Muscle of leg (tissue), 11 donors: Measurements from ENCODE around the gene ARHGAP26. TPM values are rescaled to one million over a fixed set of nuclear protein-coding genes. Genes with fewer than 3 reads are reported as not detected.

Experiments
- DNase-seq: peaks from one replicate; pipeline ENCODE4 v3.0.0; 2013
- H3K27ac ChIP-seq: one replicate; pipeline ENCODE4 v1.5.1; 2013; ENCODE audit warnings: mild to moderate bottlenecking, low read length, control low read depth
- H3K27me3 ChIP-seq: one replicate; pipeline ENCODE4 v1.6.1; 2013; ENCODE audit warnings: low read length; ENCODE audit not compliant: control insufficient read depth, insufficient read depth
- H3K36me3 ChIP-seq: one replicate; pipeline ENCODE4 v1.6.1; 2013; ENCODE audit warnings: low read length; ENCODE audit not compliant: control insufficient read depth, insufficient read depth
- H3K4me1 ChIP-seq: one replicate; pipeline ENCODE4 v1.6.1; 2013; ENCODE audit warnings: low read length; ENCODE audit not compliant: control insufficient read depth, insufficient read depth
- H3K4me3 ChIP-seq: one replicate; pipeline ENCODE4 v1.5.1; 2013; ENCODE audit warnings: low read length, control low read depth
- H3K9me3 ChIP-seq: replicated peaks from 2 replicates; pipeline ENCODE4 v1.6.1; 2013; ENCODE audit warnings: low read depth, low read length; ENCODE audit not compliant: control insufficient read depth
- WGBS: methylation state at CpG from one replicate; pipeline ENCODE4 v1.1.5; 2013; ENCODE audit warnings: missing lambda C conversion rate; ENCODE audit not compliant: insufficient coverage; 5-methylcytosine and 5-hydroxymethylcytosine counted together
- polyA plus RNA-seq, 8 donors: library from polyadenylated mRNA; unstranded; fragments of 120-200 nt; gene quantifications; one replicate each; pipeline versions ENCODE4 v1.2.1 to v1.2.3, GENCODE V29; 2013; ENCODE audit warnings: inconsistent platforms in 1 of 8, low replicate concordance in 1 of 8; ENCODE audit not compliant: insufficient read length in 8 of 8, insufficient read depth in 1 of 8
- total RNA-seq: library from RNA; stranded (reverse); fragments of 120-200 nt; gene quantifications from one replicate; pipeline ENCODE4 v1.2.4, GENCODE V29; 2013

The ARHGAP26 gene
- total and polyA plus RNA-seq, 9 donors = 10.4 to 17.1 (median 13.2) TPM

DNA sequence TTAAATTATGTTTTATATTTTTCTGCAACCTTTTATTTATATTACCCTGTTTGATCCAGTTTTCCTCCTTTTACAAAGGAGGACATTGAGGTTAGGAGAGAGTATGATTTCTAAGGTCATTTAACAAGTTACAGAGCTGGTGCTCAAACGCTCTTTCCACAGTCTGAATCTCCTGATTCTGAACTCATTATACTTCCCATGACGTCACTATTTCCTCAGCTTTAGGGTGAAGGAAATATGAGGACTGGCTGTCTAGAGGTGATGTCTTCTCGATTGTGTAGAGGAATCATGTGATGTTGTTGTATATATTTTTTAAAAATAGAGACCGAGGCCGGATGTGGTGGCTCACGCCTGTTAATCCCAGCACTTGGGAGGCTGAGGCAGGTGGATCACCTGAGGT is 140.0 kb downstream of the ARHGAP26 start:
- peaks cover 20% of the 10 kb centered on the region for H3K36me3 ChIP-seq
- no peaks in the 10 kb centered on the region for H3K9me3 ChIP-seq
- no peaks in the 10 kb centered on the region for H3K27me3 ChIP-seq
- no peak overlapping the region for H3K27ac ChIP-seq
- WGBS = 100% methylated on average over 3 of the region's 6 CpGs
- peaks cover 6% of the 10 kb centered on the region for H3K4me1 ChIP-seq
- DNase-seq = no peak
- no peak overlapping the region for H3K4me3 ChIP-seq

- no peak for DNase-seq
- Histone ChIP-seq H3K4me3 (no peak overlapping the region), H3K27ac (no peak overlapping the region), H3K36me3 (peaks cover 20% of the 10 kb centered on the region), H3K9me3 (no peaks in the 10 kb centered on the region), H3K27me3 (no peaks in the 10 kb centered on the region), H3K4me1 (peaks cover 6% of the 10 kb centered on the region)
- 82% methylated on average over 2 of the region's 3 CpGs for WGBS
Measured at GRCh38 chr5:142911170-142911569, 141.0 kb downstream of the ARHGAP26 start.

- Histone ChIP-seq H3K9me3 (no peaks in the 10 kb centered on the region), H3K27me3 (no peaks in the 10 kb centered on the region), H3K4me3 (no peak overlapping the region), H3K27ac (no peak overlapping the region), H3K36me3 (peaks cover 20% of the 10 kb centered on the region), H3K4me1 (peaks cover 6% of the 10 kb centered on the region)
- DNase-seq = no peak
Measured at GRCh38 chr5:142911775-142912174, 141.6 kb downstream of the ARHGAP26 start.

DNA sequence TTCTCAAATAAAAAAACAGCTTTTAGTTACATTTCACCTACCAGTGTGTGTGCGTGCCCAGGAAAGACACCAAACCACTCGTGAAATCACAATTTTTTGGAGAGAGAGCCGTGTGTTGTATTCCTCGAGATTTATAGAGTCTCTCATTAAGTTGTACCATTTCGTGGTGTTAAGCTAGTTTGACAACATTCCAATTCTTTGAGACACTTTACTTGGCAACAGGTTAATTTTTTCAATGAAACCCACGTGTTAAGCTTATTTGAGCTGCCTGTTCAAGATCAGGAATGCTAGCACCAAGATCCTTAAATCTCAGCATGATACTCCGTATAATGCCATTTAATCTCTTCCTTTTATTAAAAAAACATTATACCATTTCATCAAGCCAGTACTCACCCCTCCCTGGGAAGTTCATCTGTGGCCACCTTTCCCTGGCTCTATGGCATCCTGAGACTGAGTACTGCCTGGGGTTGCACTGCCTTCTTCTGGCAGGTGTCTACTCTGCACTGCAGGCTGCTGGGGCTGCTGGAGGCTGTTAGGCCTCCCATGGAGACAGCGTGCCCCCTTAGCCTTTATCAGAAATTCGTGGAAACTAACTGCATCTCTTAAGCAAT is 143.7 kb downstream of the ARHGAP26 start:
- Histone ChIP-seq H3K4me3 (no peak overlapping the region), H3K9me3 (no peaks in the 10 kb centered on the region), H3K27ac (no peak overlapping the region), H3K27me3 (no peaks in the 10 kb centered on the region), H3K36me3 (peaks cover 16% of the 10 kb centered on the region), H3K4me1 (no peaks in the 10 kb centered on the region)
- no peak for DNase-seq
- WGBS = 75% methylated on average over 3 of the region's 9 CpGs

- no peaks in the 10 kb centered on the region for H3K9me3 ChIP-seq
- no peak overlapping the region for H3K4me3 ChIP-seq
- WGBS = 82% methylated on average over 4 of the region's 8 CpGs
- H3K27ac ChIP-seq = no peak overlapping the region
- no peaks in the 10 kb centered on the region for H3K4me1 ChIP-seq
- H3K27me3 ChIP-seq = no peaks in the 10 kb centered on the region
- DNase-seq = no peak
- H3K36me3 ChIP-seq = peaks cover 18% of the 10 kb centered on the region
Measured at GRCh38 chr5:142915038-142915437, 144.9 kb downstream of the ARHGAP26 start.

DNA sequence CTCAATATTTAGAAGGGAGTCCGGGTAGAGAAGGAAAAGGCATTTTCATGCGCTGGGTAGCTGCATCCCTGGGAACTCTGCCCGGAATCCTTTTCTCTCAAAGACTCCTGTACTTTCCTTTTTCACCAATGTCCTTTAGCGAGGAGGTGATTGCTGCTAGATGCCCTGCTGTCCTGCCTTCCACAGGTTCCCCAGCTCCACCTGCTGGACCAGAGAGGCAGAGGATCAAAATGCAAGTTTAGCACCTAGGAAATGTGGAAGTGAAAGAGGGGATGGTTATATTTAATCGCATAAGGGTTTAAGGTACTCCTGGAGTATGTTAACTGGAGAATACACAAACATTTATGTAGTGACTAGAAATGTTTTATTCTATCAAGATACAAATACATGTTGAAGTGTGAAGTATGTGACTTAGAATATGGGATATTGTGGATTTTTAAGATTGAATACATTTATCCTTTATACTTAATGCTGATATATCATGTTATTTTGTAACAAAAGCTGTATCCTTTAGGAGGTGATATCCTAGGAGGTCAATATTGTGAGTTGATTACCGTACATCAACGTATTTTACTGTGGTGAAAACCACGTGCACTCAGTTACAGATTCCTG is 145.7 kb downstream of the ARHGAP26 start:
- Histone ChIP-seq H3K27me3 (no peaks in the 10 kb centered on the region), H3K9me3 (no peaks in the 10 kb centered on the region), H3K36me3 (peaks cover 16% of the 10 kb centered on the region), H3K27ac (no peak overlapping the region), H3K4me1 (no peaks in the 10 kb centered on the region), H3K4me3 (no peak overlapping the region)
- WGBS = no CpG with 5 or more reads among the region's 8 CpGs
- DNase-seq = peak; percentile 30

DNA sequence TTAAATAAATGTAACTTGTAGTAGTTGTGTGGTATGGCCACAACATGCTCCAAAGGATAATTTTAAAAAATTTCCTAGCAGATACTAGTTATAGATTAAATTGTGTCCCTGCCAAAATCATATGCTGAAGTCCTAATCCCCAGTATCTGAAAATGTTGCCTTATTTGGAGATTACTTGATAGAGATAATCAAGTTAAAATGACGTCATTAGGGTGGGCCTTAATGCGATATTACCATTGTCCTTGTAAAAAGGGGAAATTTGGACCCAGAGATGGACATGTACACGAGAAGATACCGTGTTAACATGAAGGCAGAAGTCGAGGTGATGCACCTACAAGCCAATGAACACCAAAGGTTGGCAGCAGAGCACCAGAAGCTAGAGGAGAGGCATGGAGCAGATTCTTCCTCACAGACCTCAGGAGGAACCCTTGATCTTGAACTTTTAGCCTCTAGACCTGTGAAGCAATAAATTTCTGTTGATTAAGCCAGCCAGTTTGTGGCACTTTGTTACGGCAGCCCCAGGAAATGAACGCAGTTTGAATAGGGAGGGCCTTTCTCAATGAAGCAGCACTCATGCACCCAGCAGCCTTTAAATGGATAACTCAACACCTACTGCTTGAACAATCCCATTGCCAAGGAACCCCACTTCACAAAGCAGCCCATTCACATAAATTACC is 148.9 kb downstream of the ARHGAP26 start:
- Histone ChIP-seq H3K27ac (no peak overlapping the region), H3K36me3 (peaks cover 2% of the 10 kb centered on the region), H3K4me3 (no peak overlapping the region), H3K9me3 (no peaks in the 10 kb centered on the region), H3K4me1 (no peaks in the 10 kb centered on the region), H3K27me3 (no peaks in the 10 kb centered on the region)
- no peak for DNase-seq
- 85% methylated on average over 7 of the region's 7 CpGs for WGBS

- Histone ChIP-seq H3K4me3 (no peak overlapping the region), H3K27ac (no peak overlapping the region), H3K4me1 (peaks cover 3% of the 10 kb centered on the region), H3K36me3 (peaks cover 2% of the 10 kb centered on the region), H3K9me3 (no peaks in the 10 kb centered on the region), H3K27me3 (no peaks in the 10 kb centered on the region)
- WGBS = no CpG with 5 or more reads among the region's 3 CpGs
- DNase-seq = no peak
Measured at GRCh38 chr5:142920849-142921612, 150.9 kb downstream of the ARHGAP26 start.

DNA sequence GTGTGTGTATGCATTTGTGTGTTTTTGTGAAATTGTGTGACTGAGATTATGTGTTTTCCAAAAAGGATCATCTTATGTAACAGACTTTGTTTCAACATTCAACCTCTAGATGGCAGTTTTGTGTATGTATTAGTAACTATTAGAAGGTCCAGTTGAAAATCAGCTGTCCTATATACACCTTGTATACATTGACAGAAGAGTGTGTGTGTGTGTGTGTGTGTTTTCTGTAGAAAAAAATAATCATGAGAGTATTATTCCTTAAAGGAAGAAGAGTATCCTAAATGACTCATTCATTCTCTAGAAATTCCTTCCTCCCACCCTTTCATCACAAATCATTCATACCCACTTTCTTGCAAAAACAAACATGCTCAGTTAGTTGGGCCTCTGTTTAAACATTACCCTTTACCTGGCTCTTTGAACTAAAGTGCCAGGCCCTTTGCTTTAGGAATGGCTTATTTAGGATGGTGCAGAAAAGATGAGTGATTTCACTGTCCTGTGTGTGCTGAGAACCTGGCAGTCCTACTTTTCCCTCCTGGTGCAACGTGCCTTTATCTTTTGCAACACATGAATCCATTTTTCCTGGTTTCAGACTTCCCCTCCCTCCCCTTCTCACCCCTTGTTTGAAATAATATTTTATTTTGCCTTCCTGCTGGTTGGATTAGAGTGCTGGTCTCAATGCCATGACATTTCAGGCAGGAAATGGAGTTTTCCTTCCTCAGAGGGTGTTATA is 152.2 kb downstream of the ARHGAP26 start:
- Histone ChIP-seq H3K36me3 (peaks cover 2% of the 10 kb centered on the region), H3K4me3 (no peak overlapping the region), H3K9me3 (no peaks in the 10 kb centered on the region), H3K27ac (no peak overlapping the region), H3K4me1 (peaks cover 8% of the 10 kb centered on the region), H3K27me3 (no peaks in the 10 kb centered on the region)
- DNase-seq = peak; percentile 77
- no CpG with 5 or more reads among the region's 1 CpG for WGBS
